Coronary artery (tissue), 2 donors: Measurements from ENCODE around the gene TEX14.

Experiments used
- DNase-seq: peaks from one replicate; pipeline ENCODE4 v3.0.0-alpha.2; 2017; ENCODE audit warnings: low spot score
- H3K27ac ChIP-seq, 2 donors: fragments of 200-600 bp; sonication (generic); one replicate each; pipeline ENCODE4 v1.5.1; 2016 to 2019
- H3K4me3 ChIP-seq: fragments of 200-600 bp; sonication (generic); 2 replicates; pipeline ENCODE4 v1.5.1; 2016; ENCODE audit warnings: mild to moderate bottlenecking, moderate library complexity
- TF ChIP-seq, protein P1 (sequence below): fragments of 200-600 bp; sonication (generic); IDR thresholded peaks from one replicate; pipeline ENCODE4 v1.5.1; 2019; ENCODE audit warnings: antibody characterized with exemption

Gene TEX14

DNA sequence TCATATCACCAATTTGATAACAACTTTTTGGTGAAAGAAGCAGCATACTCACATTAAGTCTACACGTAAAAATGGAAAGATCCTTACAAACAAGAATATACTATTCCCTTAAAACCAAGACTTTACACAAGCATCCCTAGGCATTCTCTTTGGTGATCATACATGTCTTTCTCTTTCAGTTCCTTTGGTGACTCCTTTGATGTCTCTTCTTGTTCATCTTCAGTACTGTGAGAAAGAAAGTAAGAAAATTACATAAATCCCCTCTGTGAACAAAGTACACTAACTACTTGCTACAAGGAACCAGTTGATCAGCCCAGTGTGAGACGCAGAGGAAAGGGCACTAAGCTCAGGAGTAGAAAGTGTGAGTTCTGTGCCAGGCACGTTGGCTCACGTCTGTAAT lies 117.8 kb downstream of the TEX14 start:
- TF ChIP-seq, protein P1, sequence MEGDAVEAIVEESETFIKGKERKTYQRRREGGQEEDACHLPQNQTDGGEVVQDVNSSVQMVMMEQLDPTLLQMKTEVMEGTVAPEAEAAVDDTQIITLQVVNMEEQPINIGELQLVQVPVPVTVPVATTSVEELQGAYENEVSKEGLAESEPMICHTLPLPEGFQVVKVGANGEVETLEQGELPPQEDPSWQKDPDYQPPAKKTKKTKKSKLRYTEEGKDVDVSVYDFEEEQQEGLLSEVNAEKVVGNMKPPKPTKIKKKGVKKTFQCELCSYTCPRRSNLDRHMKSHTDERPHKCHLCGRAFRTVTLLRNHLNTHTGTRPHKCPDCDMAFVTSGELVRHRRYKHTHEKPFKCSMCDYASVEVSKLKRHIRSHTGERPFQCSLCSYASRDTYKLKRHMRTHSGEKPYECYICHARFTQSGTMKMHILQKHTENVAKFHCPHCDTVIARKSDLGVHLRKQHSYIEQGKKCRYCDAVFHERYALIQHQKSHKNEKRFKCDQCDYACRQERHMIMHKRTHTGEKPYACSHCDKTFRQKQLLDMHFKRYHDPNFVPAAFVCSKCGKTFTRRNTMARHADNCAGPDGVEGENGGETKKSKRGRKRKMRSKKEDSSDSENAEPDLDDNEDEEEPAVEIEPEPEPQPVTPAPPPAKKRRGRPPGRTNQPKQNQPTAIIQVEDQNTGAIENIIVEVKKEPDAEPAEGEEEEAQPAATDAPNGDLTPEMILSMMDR = no peak
- Histone ChIP-seq H3K4me3 (no peak overlapping the region), H3K27ac (no peak overlapping the region)
- DNase-seq = no peak

DNA sequence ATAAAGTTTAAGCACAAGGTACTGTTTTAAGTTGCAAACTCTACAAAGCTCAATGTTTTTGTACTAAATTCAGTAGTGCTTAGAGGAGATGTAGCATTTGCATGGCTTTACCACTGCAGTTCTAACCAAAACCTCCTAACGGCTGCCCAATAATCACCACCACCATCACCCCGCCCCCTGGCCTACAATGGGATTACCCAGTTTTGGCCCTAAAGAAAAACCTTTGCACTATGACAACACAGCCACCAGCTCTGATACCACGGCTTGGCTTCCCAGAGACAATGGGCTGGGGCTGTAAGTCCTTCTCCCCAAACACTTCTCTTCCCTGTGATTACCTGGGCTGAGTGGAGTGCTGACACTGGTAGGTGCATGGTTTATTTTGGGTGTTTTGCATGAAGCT lies 119.0 kb downstream of the TEX14 start:
- TF ChIP-seq, protein P1 = no peak
- no peak overlapping the region for H3K27ac ChIP-seq
- no peak for DNase-seq
- no peak overlapping the region for H3K4me3 ChIP-seq

DNA sequence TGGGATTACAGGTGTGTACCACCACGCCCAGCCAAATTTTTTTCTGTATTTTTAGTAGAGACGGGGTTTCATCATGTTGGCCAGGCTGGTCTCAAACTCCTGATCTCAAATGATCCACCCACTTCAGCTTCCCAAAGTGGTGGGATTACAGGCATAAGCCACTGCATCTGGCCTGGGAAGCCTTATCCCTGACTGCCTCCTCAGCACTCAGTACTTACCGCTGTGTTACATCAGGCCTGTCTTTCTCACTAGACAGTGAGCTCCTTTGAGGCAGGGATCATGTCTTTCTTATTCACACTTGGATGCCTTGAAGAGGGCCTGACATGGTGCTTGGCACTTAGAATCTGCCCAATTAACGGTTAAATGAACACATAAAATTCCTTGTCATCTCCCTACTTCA lies 121.1 kb downstream of the TEX14 start:
- Histone ChIP-seq H3K27ac (no peak overlapping the region), H3K4me3 (no peak overlapping the region)
- TF ChIP-seq, protein P1 = no peak
- DNase-seq = no peak

DNA sequence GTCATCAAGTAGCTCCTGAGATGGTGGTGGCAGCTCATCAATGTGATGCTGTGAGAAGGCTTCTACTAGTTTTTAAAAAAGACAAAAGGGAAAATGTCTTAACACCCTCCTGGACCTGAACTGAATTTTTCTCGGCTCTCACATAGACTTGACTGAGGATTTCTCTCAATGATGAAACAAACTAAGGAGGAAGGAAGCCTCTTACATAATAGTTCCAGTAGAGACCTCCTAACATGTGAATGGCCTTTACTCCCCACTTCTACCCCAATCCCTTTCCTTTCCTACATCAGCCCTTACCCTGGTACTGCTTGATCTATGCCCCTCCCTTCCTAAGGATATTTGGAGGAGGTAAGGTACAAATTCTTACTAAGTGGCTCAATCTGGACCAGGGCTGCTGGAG lies 122.6 kb downstream of the TEX14 start:
- H3K27ac ChIP-seq = no peak overlapping the region
- no peak for DNase-seq
- TF ChIP-seq, protein P1 = no peak
- H3K4me3 ChIP-seq = no peak overlapping the region

DNA sequence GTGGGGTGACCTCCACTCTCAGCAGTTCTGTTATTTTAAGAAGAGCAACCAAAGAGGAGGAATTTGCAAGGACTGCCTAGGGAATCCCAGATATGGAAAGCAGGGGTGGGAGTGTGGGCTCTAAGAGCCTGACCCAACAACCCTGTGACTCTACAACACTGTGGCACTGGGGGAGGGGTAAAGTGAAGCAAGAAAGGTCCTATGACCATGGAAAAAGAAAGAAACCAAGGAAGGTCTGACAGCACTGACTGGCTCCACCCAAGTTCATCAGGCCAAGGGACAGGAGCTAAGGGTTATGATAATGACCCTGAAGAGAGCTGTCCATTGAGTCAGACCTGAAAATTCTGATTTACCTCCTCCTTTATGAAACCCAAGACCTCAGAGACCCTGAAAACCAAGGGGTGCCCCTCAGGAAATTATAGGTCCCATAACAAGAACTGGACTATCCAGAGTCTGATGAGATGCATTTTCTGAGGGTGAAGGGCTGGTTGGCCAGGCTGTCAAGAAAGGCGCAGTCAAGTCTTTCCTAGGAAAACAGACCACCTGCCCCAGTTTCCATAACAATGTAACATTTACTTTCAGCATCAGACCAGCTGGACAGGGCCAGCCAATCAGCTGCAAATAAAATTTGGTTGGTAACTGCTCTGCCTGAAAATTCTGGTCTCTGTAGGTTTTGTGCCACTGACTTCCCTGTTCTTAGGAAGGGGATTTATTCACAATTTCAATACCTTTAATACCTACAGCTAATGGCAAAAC lies 123.6 kb downstream of the TEX14 start:
- TF ChIP-seq, protein P1 = no peak
- H3K4me3 ChIP-seq = no peak overlapping the region
- H3K27ac ChIP-seq = no peak overlapping the region
- no peak for DNase-seq

DNA sequence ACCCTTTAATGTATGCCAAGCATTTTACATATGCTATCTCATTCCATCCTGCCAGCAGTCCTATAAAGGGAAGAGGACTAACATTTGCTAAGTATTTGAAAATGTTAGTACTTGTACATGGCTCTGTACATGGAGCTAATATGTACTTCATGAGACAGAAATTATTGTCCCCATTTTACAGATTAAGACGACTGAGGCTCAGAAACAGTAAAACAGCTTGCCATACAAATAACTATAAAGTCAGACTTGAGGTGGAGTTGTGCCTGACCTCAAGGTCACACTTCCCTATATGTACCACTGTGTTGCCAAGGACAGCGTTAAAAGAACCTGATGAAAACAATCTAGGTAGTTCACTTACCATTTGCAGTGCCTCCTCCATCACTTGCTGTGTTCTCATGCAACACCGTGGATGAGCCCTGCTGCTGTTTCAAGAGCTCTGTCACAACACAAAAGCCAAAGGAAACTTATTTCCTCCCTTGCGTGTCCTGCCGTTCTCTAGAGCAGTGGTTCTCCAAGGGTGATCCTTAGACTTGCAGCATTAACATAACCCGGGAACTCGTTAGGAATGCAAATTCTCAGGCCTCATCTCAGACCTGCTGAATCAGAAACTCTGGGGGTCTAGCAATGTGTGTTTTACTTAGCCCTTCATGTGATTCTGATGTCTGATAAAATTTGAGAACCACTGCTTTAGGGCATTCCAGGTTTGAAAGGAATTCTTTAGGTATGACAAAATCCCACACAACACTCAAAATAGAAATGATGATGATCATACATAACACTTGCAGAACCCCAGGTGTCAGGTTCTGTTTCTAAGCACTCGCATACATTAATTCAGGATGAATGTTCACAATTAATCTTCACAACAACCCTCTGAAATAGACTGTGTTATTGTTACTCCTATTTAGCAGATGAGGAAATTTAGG lies 126.2 kb downstream of the TEX14 start:
- no peak overlapping the region for H3K27ac ChIP-seq
- H3K4me3 ChIP-seq = no peak overlapping the region
- TF ChIP-seq, protein P1 = no peak
- DNase-seq = no peak
